IMR-90 (cell line): ENCODE results near the gene RTKN.

Experiments
- CEBPB ChIP-seq: IDR thresholded peaks from 2 replicates; pipeline ENCODE4 v1.6.1; 2012; ENCODE audit warnings: low read depth, low read length, improper control_type of control experiment
- CTCF ChIP-seq: conservative IDR thresholded peaks from 2 replicates; pipeline ENCODE4 v1.5.1; 2012; ENCODE audit warnings: mild to moderate bottlenecking, low read depth, low read length, improper control_type of control experiment
- MAFK ChIP-seq: IDR thresholded peaks from 2 replicates; pipeline ENCODE4 v1.6.1; 2012; ENCODE audit warnings: low read depth, low read length, improper control_type of control experiment
- MXI1 ChIP-seq: IDR thresholded peaks from 2 replicates; pipeline ENCODE4 v1.6.1; 2012; ENCODE audit warnings: low read depth, mild to moderate bottlenecking, low read length, moderate library complexity, borderline replicate concordance
- NFE2L2 ChIP-seq: fragments of 150-350 bp; IDR thresholded peaks from 2 replicates; pipeline ENCODE4 v1.6.1; 2016; ENCODE audit warnings: low read depth, mild to moderate bottlenecking, low read length
- POLR2A ChIP-seq: IDR thresholded peaks from 2 replicates; pipeline ENCODE4 v1.6.1; 2012; ENCODE audit warnings: mild to moderate bottlenecking, low read depth, low read length
- RAD21 ChIP-seq: IDR thresholded peaks from 2 replicates; pipeline ENCODE4 v1.6.1; 2012; ENCODE audit warnings: low read length, improper control_type of control experiment
- SMC3 ChIP-seq: fragments of 150-350 bp; IDR thresholded peaks from 2 replicates; pipeline ENCODE4 v1.6.1; 2016; ENCODE audit warnings: low read depth, mild to moderate bottlenecking, antibody characterized with exemption, low read length, moderate library complexity
- USF2 ChIP-seq: fragments of 150-350 bp; IDR thresholded peaks from 2 replicates; pipeline ENCODE4 v1.6.1; 2017; ENCODE audit warnings: mild to moderate bottlenecking, antibody characterized with exemption, low read length, low read depth

- TF ChIP-seq CTCF (no peak), MXI1 (no peak), MAFK (no peak), POLR2A (no peak), SMC3 (no peak), NFE2L2 (no peak), RAD21 (no peak), USF2 (no peak), CEBPB (no peak)
These were observed 39.8 kb downstream of the RTKN start for GRCh38 chr2:74401891-74402290.
